GM23338 (cell line): ENCODE measurements around the gene ARFIP1. TPM values are rescaled to one million over a fixed set of nuclear protein-coding genes. Genes with fewer than 3 reads are reported as not detected.

ENCODE experiments used
- ATAC-seq: fragments of 200-7000 bp; cut with Tn5 transposase; 3 replicates; pipeline ENCODE4 v1.9.1; 2020
- DNase-seq: peaks from one replicate; pipeline ENCODE4 v3.0.0-alpha.2; 2015; ENCODE audit warnings: low spot score
- H2AFZ ChIP-seq: fragments of 200-600 bp; sonication (generic); 2 replicates; pipeline ENCODE4 v1.8.0; 2016; ENCODE audit warnings: antibody characterized with exemption, mild to moderate bottlenecking, moderate library complexity
- H3F3A ChIP-seq: fragments of 200-600 bp; sonication (generic); replicated peaks from 2 replicates; pipeline ENCODE4 v1.8.0; 2017; ENCODE audit warnings: antibody characterized with exemption, mixed run types, low read depth
- H3K27ac ChIP-seq: fragments of 200-600 bp; sonication (generic); 2 replicates; pipeline ENCODE4 v1.6.1; 2016; ENCODE audit warnings: low read depth
- H3K27me3 ChIP-seq: fragments of 200-600 bp; sonication (generic); 2 replicates; pipeline ENCODE4 v1.8.0; 2016; ENCODE audit warnings: mild to moderate bottlenecking, mixed run types, moderate library complexity; ENCODE audit not compliant: insufficient read depth
- H3K36me3 ChIP-seq: fragments of 200-600 bp; sonication (generic); 2 replicates; pipeline ENCODE4 v1.8.0; 2016; ENCODE audit warnings: mild to moderate bottlenecking; ENCODE audit not compliant: insufficient read depth
- H3K4me1 ChIP-seq: fragments of 200-600 bp; sonication (generic); 2 replicates; pipeline ENCODE4 v1.8.0; 2016; ENCODE audit warnings: mild to moderate bottlenecking, moderate library complexity; ENCODE audit not compliant: insufficient read depth
- H3K4me2 ChIP-seq: fragments of 200-600 bp; sonication (generic); 2 replicates; pipeline ENCODE4 v1.7.1; 2017; ENCODE audit warnings: mixed run types
- H3K4me3 ChIP-seq: fragments of 200-600 bp; sonication (generic); 2 replicates; pipeline ENCODE4 v1.6.1; 2016; ENCODE audit warnings: mixed run types
- H3K79me2 ChIP-seq: fragments of 200-600 bp; sonication (generic); replicated peaks from 2 replicates; pipeline ENCODE4 v1.8.0; 2017; ENCODE audit warnings: mild to moderate bottlenecking; ENCODE audit not compliant: insufficient read depth
- H3K9me2 ChIP-seq: fragments of 200-600 bp; sonication (generic); 2 replicates; pipeline ENCODE4 v1.8.0; 2017; ENCODE audit not compliant: insufficient read depth
- H4K20me1 ChIP-seq: fragments of 200-600 bp; sonication (generic); replicated peaks from 2 replicates; pipeline ENCODE4 v1.8.0; 2017; ENCODE audit warnings: mild to moderate bottlenecking; ENCODE audit not compliant: insufficient read depth
- H3K27ac Mint-ChIP-seq: 2 replicates; pipeline ENCODE4 v1.8.0; 2020; ENCODE audit warnings: inconsistent platforms, mild to moderate bottlenecking, moderate library complexity, mixed read lengths
- H3K27me3 Mint-ChIP-seq: 3 replicates; pipeline ENCODE4 v1.8.0; 2022; ENCODE audit warnings: low read depth, mild to moderate bottlenecking, moderate library complexity, mixed read lengths, inconsistent platforms; ENCODE audit not compliant: insufficient read depth, poor library complexity
- H3K36me3 Mint-ChIP-seq: 3 replicates; pipeline ENCODE4 v1.8.0; 2021; ENCODE audit warnings: low read depth, mild to moderate bottlenecking, inconsistent platforms, moderate library complexity, mixed read lengths
- H3K4me1 Mint-ChIP-seq: 3 replicates; pipeline ENCODE4 v1.8.0; 2020; ENCODE audit warnings: mild to moderate bottlenecking, inconsistent platforms, mixed read lengths
- H3K4me3 Mint-ChIP-seq: 3 replicates; pipeline ENCODE4 v1.8.0; 2021; ENCODE audit warnings: moderate library complexity, mild to moderate bottlenecking, inconsistent platforms, mixed read lengths
- H3K9me3 Mint-ChIP-seq: 3 replicates; pipeline ENCODE4 v1.8.0; 2020; ENCODE audit warnings: moderate library complexity, mild to moderate bottlenecking, inconsistent platforms, mixed read lengths
- CREB1 ChIP-seq: fragments of 250-450 bp; sonication (Bioruptor Pico); IDR thresholded peaks from 2 replicates; pipeline ENCODE4 v1.5.0; 2020; ENCODE audit warnings: low read depth, mild to moderate bottlenecking, moderate library complexity
- CTCF ChIP-seq, 2 experiments: fragments of 200-600 bp in 1 of 2; sonication (generic) in 1 of 2; conservative IDR thresholded peaks; 2 replicates each; pipeline versions ENCODE4 v1.5.1 to v1.6.1; 2016 to 2017; ENCODE audit warnings: antibody characterized with exemption in 2 of 2, low read depth in 2 of 2, mild to moderate bottlenecking in 2 of 2, moderate library complexity in 1 of 2
- ETS1 ChIP-seq: IDR thresholded peaks from 2 replicates; pipeline ENCODE4 v1.6.1; 2016; ENCODE audit warnings: antibody characterized with exemption
- EZH2 ChIP-seq: fragments of 200-600 bp; sonication (generic); IDR thresholded peaks from one replicate; pipeline ENCODE4 v1.8.0; 2017; ENCODE audit warnings: antibody characterized with exemption, mild to moderate bottlenecking, low read depth; ENCODE audit not compliant: unreplicated experiment
- EZH2phosphoT487 ChIP-seq: fragments of 200-600 bp; sonication (generic); IDR thresholded peaks from one replicate; pipeline ENCODE4 v1.8.1; 2018; ENCODE audit warnings: antibody characterized with exemption; ENCODE audit not compliant: unreplicated experiment
- JUNB ChIP-seq: IDR thresholded peaks from one replicate; pipeline ENCODE4 v1.6.1; 2016; ENCODE audit warnings: antibody characterized with exemption; ENCODE audit not compliant: unreplicated experiment
- POLR2AphosphoS5 ChIP-seq: IDR thresholded peaks from 2 replicates; pipeline ENCODE4 v1.6.1; 2016; ENCODE audit warnings: antibody characterized with exemption, low read depth
- REST ChIP-seq: IDR thresholded peaks from one replicate; pipeline ENCODE4 v1.6.1; 2018; ENCODE audit warnings: antibody characterized with exemption; ENCODE audit not compliant: unreplicated experiment
- STAT1 ChIP-seq: IDR thresholded peaks from one replicate; pipeline ENCODE4 v1.6.1; 2016; ENCODE audit warnings: antibody characterized with exemption; ENCODE audit not compliant: unreplicated experiment
- ZNF114 ChIP-seq: fragments of 250-450 bp; sonication (Bioruptor Pico); IDR thresholded peaks from 2 replicates; pipeline ENCODE4 v1.5.0; 2020; ENCODE audit warnings: mild to moderate bottlenecking, moderate library complexity
- ZNF462 ChIP-seq: fragments of 250-450 bp; sonication (Bioruptor Pico); IDR thresholded peaks from 2 replicates; pipeline ENCODE4 v1.5.0; 2020; ENCODE audit warnings: mild to moderate bottlenecking, moderate library complexity
- polyA plus RNA-seq: library from polyadenylated mRNA; unstranded; fragments of >200 nt; fragmentation: Nextera tagmentation; extraction: Ambion mirVana; gene quantifications from 2 replicates; pipeline ENCODE4 v1.2.1, GENCODE V29; 2016
- total RNA-seq: library from RNA; depleted of rRNA; stranded (reverse); fragments of >200 nt; shearing (Covaris generic); gene quantifications from 2 replicates; pipeline ENCODE4 v1.2.3, GENCODE V29; 2014

The ARFIP1 gene
- total and polyA plus RNA-seq, 2 experiments from 2014 or later, result 46.0 to 49.6 TPM

- TF ChIP-seq REST, result no peak
- TF ChIP-seq EZH2phosphoT487, result no peak
- no peak for TF ChIP-seq ETS1
- TF ChIP-seq POLR2AphosphoS5, result no peak
- TF ChIP-seq JUNB, result no peak
- TF ChIP-seq CREB1, result no peak
Observed at GRCh38 chr4:152747444-152747843, 32.3 kb upstream of the ARFIP1 start (continued).

GRCh38 chr4:152748619-152749018 is 31.1 kb upstream of the ARFIP1 start:
- no peak overlapping the region for H3K4me3 ChIP-seq
- Mint-ChIP-seq H3K27ac (no peak overlapping the region), H3K27me3 (no peaks in the 10 kb centered on the region), H3K4me3 (no peak overlapping the region), H3K4me1 (peaks cover 2% of the 10 kb centered on the region; the same call in 2 of the 3 replicates), H3K36me3 (peaks cover 12% of the 10 kb centered on the region), H3K9me3 (peaks cover 32% of the 10 kb centered on the region)
- H2AFZ ChIP-seq, result no peak overlapping the region
- H3K4me1 ChIP-seq, result no peaks in the 10 kb centered on the region
- no peaks in the 10 kb centered on the region for H3F3A ChIP-seq
- DNase-seq (no peak), ATAC-seq (no peak)
- H3K27ac ChIP-seq, result no peak overlapping the region
- H3K79me2 ChIP-seq, result no peaks in the 10 kb centered on the region
- H3K9me2 ChIP-seq, result 0 out of 2 replicates have a peak, but pooled peaks cover 1% of the 10 kb centered on the region
- H3K36me3 ChIP-seq, result no peaks in the 10 kb centered on the region; the same call in 1 of the 2 replicates
- no peaks in the 10 kb centered on the region for H3K27me3 ChIP-seq
- no peaks in the 10 kb centered on the region for H4K20me1 ChIP-seq
- H3K4me2 ChIP-seq, result no peak overlapping the region
- no peak for TF ChIP-seq EZH2phosphoT487
- no peak for TF ChIP-seq POLR2AphosphoS5
- no peak for TF ChIP-seq ZNF114 (CRISPR knock-in tag)
- TF ChIP-seq JUNB, result no peak
- TF ChIP-seq EZH2, result no peak
- TF ChIP-seq ZNF462, result no peak
- TF ChIP-seq CTCF (conservative IDR thresholded peaks at IDR 0.05; ENCODE audit: low read depth in 2 of 2), result no peak
- TF ChIP-seq STAT1, result no peak
- no peak for TF ChIP-seq ETS1
